GM18511 (cell line): ENCODE data around the gene RAG2.

Experiments
- ATAC-seq: cut with Tn5 transposase; IDR thresholded peaks from one replicate; pipeline ENCODE4 v1.9.1; 2021; ENCODE audit warnings: mild to moderate bottlenecking, moderate library complexity; ENCODE audit not compliant: unreplicated experiment

RAG2 gene

DNA sequence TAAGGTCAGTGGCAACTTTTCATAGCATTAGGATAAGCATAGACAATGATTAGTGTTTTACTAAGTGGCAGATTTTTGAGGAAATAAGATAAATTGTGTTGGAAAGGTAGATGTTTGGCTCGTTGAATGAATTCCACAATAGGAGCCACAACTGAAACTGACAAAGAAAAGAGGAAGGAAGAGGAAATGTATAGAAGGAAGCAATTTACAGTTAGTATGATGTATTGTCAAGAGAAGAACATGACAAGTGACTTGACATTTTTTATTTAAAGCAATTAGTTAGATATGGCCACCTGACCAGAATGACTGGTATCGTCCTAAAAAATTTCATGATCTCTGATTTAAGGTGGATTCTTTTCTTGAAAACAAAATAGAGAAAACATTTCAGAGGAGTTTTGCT, 3.1 kb upstream of the RAG2 start:
- no peak for ATAC-seq

DNA sequence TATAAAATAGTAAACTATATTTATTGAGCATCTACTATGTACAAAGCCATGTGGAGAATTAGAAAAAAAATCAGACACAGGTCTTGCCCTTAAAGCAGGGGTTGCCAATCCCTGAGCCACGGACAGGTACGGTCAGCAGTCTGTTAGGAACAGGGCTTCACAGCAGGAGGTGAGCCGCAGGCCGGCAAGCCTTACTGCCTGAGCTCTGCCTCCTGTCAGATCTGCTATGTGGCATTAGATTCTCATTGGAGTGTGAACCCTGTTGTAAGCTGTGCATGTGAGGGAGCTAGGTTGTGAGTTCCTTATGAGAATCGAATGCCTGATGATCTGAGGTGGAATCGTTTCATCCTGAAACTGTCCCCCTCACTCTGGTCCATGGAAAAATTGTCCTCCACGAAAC, 2.1 kb upstream of the RAG2 start:
- ATAC-seq, result no peak

GRCh38 chr11:36596880-36597279, 1.2 kb downstream of the RAG2 start:
- no peak for ATAC-seq

- peak; percentile 51 for ATAC-seq
Observed at GRCh38 chr11:36594316-36594989, 3.6 kb downstream of the RAG2 start, which contains the start of gene IFTAP. Gene IFTAP, plus strand, starts transcription at chr11:36594502. Its CDS starts 15,602 bp downstream, at chr11:36610104.

- ATAC-seq, result no peak
Observed at GRCh38 chr11:36591433-36591832, 6.6 kb downstream of the RAG2 start.

- ATAC-seq, result no peak
Observed at GRCh38 chr11:36590513-36590912, 7.5 kb downstream of the RAG2 start.

DNA sequence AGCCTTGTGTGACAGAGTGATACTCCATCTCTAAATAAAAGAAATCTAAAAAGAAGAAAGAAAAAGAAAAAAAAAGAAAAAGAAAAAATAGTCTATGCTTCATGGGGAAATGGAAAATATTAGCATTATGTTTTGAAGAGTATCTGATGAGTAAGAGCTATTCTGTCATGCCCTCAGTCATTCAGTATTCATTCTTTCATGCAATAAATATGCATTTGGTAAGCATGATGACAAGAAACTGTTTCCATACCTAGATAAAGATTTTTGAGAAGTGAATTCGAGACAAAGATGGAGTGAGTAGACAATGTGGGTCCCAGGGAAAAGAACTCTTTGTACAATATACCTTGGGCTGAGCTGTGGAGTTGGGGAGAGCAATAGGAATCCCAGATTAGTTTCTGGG, 9.9 kb downstream of the RAG2 start:
- no peak for ATAC-seq

DNA sequence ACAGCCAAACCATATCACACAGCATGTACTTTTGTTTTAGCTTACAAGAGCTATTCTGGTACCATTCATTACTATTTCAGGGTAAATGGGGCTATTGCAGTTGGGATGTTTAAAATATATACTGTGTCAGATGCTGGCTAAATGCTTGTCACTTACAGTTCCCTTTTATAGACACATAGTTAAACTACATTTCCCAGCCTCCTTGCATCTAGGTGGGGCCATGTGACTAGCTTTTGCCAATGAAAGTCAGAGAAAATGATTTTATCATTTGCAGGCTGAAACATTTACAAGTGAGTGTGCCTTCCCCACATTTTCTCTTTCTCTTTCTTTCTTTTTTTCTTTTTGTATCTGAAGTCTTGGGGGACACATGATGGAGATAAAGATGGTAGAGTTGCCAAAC, 11.5 kb downstream of the RAG2 start:
- no peak for ATAC-seq

DNA sequence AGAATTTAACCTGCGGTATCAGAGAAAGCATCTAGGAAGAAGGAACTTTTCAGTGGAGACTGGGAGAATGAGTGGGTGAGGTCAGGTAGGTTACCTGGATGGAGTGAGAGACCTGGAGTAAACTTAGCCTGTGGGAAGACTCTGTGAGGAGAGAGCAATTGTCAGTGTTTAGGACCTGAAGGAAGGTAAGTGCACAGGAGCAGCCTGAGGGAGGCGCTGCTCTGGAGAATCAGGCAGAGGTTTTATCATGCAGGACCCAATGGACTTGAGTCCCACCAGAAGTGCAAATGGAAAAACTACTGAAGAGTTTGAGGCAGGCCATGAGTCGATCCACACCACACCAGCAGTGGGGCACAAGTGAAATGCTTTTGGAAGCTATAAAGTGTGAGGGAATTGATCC, 14.4 kb downstream of the RAG2 start:
- ATAC-seq, result no peak

- no peak for ATAC-seq
Observed at GRCh38 chr11:36581536-36581935, 16.5 kb downstream of the RAG2 start.

- ATAC-seq, result no peak
Observed at GRCh38 chr11:36578458-36578857, 19.6 kb downstream of the RAG2 start.

GRCh38 chr11:36577859-36578258, 20.2 kb downstream of the RAG2 start:
- ATAC-seq, result no peak

DNA sequence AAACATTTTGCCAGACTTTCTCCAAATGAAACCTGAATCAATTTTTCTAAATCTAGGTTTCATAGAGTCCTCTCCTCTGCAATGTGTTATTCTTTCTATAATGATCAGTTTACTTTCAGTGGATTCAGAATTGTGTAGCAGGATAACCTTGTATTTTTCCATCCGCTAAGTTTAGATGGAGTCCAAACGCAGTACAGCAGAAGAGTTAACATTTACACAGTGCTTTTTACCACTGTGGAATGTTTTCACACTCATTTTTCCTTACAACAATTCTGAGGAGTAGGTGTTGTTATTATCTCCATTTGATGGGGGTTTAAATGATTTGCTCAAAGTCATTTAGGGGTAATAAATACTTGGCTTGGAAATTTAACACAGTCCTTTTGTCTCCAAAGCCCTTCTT, 20.7 kb downstream of the RAG2 start:
- ATAC-seq, result no peak

DNA sequence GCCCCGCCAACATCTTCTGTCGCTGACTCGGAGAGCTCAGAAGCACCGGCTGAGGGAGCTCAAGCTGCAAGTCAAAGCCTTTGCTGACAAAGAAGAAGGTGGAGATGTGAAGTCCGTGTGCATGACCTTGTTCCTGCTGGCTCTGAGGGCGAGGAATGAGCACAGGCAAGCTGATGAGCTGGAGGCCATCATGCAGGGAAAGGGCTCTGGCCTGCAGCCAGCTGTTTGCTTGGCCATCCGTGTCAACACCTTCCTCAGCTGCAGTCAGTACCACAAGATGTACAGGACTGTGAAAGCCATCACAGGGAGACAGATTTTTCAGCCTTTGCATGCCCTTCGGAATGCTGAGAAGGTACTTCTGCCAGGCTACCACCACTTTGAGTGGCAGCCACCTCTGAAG, 23.6 kb downstream of the RAG2 start:
- ATAC-seq, result no peak

DNA sequence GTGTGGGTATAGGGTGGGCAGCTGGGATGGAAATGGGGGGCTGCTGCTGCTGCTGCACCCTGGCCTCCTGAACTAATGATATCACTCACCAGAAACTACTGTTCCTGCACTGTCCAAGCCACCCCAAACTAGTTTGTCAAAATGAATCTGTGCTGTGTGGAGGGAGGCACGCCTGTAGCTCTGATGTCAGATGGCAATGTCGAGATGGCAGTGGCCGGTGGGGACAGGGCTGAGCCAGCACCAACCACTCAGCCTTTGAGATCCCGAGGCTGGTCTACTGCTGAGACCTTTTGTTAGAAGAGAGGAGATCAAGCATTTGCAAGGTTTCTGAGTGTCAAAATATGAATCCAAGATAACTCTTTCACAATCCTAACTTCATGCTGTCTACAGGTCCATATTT, 28.9 kb downstream of the RAG2 start:
- no peak for ATAC-seq

DNA sequence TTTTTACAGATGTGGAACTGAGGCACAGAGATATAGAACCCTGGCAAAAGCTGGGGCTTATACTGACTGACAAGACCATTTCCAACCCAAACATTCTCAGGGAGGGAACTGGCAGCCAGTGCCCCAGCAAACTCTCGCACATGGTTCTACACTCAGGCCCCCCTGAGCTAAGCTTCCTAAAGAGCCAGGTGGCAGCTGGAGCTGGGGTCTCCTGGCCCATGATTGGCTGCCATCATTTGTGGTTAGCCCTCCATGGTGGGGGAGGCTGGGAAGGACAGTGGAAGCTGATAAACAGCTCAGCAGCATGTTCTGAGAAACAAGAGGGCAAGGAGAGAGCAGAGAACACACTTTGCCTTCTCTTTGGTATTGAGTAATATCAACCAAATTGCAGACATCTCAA, 30.3 kb downstream of the RAG2 start, which contains the start of gene RAG1:
TSS of gene RAG1 (plus strand) at position 314 of the 400 bp plus-strand sequence. CDS start 5,298 bp downstream, outside the sequence.
- no peak for ATAC-seq

DNA sequence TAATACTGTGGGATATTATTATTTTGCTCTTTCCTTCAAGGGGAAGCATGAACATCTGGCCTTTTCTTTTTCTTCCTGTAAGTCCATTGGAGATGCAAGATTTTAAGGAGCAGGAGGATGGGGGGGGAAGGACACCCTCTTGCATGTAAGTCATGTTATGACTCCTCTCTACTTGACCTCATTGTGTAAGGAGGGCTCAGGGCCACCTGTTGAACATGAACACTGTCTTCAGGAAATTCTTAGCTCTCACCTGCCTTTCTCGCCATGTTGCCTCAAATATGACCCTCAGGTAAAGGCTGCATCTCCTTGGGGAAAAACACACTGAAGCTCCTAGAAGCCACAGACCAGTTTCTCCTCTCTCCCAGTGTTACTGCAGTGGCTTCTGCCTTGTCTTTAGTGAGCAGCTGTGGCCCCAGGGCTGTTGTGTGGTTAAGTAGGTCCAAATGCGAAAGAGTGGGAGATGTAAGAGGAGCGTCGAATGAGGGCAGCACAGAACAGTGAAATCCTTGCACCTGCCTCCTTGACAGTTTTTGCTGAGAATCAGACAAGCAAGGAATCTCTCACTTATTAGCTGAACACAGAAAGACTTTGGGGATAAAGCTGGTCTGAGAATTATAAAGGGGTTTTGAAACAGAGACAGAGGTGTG, 31.5 kb downstream of the RAG2 start:
- no peak for ATAC-seq

GRCh38 chr11:36565031-36565610, 32.9 kb downstream of the RAG2 start:
- no peak for ATAC-seq

DNA sequence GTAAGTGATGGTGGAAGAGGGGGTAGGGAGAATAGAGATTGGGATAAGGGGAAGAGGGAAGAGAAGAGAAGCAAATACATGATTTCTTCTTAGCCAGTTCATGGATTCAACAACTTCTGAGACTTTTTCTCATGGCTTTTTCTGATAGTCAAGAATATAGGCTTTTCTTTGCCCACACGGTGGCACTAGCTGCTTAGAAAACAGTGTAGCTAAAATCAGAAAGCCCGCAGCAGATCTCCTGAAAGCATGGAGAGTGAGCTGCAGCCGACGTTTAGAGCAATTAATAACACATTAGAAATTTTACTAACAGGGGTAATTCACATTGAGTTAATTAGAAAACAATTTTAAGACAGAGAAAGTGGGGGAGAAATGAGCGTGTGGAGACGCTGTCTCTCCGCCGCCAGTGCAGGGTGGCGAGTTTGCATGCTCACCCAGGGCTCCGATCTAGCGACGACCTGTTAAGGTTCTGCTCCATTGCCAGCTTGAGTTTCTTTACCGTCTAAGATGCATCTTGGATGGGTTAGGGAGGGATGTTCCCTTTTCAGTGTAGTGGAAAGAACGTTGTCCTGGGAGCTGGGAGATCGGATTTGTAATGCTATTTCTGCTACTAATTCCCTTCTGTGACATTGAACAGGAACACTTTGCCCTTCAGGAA, 33.5 kb downstream of the RAG2 start:
- ATAC-seq, result peak; percentile 81

DNA sequence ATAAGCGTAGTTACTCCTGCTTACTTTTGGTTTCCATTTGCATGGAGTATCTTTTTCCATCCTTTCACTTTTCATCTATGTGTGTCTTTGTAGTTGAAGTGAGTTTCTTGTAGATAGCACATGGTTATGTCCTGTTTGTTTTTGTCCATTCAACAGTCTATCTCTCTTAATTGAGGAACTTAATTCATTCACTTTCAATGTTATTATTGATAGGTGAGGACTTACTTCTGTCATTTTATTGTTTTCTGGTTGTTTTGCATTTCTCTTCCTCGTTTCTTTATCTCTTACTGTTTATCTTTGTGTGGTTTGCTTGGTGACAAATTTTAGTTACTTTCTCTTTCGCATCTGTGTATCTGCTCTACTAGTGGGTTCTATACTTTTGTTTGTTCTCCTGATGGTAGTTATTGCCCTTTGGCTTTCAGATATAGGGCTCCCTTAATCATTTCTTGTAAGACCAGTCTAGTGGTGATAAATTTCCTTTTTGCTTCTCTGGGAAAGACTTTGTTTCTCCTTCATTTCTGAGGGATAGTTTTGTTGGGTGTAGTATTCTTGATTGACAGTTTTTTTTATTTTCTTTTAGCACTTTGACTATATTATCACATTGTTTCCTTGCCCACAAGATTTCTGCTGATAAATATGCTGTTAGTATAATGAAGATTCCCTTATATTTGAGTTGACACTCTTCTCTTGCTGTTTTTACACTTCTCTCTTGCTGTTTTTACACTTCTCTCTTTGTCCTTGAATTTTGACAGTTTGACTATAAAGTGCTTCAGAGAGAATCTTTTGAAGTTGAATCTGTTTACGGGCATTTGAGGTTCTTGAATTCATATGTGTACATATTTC, 39.2 kb downstream of the RAG2 start:
- peak; percentile 95 for ATAC-seq

GRCh38 chr11:36557991-36558390, 40.0 kb downstream of the RAG2 start:
- no peak for ATAC-seq
